Anterior cingulate cortex (tissue), 58 donors: ENCODE results near the gene ATXN1L.
"Not testable (repeated sequence)": the region's sequence is repeated elsewhere in the genome, so short reads cannot be mapped to it uniquely, and the experiment has no call there.

Source experiments
- DNase-seq, 58 donors: peaks; one replicate each; lab custom pipeline; 2025; lab: John Stamatoyannopoulos, UW

ATXN1L gene, protein sequence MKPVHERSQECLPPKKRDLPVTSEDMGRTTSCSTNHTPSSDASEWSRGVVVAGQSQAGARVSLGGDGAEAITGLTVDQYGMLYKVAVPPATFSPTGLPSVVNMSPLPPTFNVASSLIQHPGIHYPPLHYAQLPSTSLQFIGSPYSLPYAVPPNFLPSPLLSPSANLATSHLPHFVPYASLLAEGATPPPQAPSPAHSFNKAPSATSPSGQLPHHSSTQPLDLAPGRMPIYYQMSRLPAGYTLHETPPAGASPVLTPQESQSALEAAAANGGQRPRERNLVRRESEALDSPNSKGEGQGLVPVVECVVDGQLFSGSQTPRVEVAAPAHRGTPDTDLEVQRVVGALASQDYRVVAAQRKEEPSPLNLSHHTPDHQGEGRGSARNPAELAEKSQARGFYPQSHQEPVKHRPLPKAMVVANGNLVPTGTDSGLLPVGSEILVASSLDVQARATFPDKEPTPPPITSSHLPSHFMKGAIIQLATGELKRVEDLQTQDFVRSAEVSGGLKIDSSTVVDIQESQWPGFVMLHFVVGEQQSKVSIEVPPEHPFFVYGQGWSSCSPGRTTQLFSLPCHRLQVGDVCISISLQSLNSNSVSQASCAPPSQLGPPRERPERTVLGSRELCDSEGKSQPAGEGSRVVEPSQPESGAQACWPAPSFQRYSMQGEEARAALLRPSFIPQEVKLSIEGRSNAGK

GRCh38 chr16:71845639-71846430, at the start of gene ATXN1L:
Gene ATXN1L, plus strand, starts transcription at chr16:71845976. Its CDS starts 3,765 bp downstream, at chr16:71849741.
- peak; percentile 22 to 91 (median 80) for DNase-seq

DNA sequence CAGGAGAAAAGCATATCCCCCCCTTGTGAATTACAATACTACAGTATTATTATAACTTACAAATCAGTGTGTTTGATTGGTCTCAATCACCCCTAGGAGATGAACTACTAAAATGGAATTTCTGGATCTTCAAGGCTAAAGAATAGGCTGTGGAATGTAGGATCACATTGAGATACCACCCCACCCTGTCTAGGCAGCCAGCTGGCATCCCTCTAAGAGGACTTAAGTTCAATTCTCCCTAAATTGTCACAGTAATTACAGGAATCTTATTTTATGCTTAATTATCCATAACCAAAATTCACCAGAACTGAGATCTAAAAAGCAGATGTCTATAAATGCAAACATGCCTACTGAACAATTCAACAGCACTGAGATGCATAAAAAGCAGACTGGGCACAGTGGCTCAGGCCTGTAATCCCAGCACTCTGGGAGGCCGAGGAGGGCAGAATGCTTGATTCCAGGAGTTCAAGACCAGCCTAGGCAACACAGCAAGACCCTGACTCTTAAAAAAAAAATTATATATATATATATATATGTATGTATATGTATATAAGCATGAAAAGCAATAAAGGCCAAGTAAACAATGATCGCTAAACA, 49.2 kb upstream of the ATXN1L start:
- no peak for DNase-seq

DNA sequence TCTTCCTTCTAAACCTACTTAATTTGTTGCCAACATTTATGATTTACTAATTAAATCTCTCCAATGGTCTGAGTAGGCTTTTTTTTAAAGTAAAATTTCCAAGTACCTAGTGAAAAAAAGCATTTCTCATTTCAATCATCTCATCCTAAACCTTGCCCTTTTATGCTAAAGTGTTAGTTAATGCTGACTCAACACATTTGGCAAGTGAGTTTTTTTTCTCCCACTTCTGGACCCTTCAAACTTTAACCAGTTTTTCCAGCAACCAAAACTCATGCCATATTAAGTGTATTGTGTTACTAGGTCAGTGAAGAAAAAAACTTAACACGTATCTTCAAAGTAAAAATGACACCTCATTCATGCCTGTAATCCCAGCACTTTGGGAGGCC, 42.5 kb upstream of the ATXN1L start:
- no peak for DNase-seq

DNA sequence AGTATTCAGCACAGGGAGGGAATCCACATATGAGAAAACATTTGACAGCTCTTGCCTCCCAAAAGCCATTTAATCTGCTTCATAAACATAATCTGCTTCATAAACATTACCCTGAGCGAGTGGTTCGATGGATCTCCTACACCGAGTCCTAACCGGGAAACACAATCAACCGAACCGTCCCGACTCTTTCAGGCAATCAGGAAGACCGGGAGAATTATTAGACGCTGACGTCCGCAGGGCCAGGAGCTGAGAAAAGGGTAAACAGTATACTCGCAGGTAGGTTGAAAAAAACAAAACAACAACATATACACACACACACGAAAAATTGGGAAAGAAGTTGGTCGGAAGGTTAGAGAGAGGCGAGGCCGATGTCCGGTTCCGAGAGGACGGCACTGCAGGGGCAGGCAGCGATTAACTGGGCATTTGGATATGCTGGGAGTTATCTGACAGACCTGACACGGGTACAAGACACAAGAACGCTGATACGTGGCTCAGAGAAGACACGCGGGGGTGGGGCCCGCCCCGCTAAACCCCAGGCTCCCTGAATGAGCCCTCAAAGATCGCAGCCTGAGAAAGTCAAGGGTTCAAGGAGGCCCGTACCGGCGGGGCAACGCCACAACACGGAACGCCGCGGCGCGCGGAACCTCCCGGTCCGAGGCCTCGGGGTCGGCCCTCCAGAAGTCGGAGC, 37.7 kb upstream of the ATXN1L start:
- DNase-seq: peak in 7 of 58 donors; percentile 22 to 65 (median 46)

DNA sequence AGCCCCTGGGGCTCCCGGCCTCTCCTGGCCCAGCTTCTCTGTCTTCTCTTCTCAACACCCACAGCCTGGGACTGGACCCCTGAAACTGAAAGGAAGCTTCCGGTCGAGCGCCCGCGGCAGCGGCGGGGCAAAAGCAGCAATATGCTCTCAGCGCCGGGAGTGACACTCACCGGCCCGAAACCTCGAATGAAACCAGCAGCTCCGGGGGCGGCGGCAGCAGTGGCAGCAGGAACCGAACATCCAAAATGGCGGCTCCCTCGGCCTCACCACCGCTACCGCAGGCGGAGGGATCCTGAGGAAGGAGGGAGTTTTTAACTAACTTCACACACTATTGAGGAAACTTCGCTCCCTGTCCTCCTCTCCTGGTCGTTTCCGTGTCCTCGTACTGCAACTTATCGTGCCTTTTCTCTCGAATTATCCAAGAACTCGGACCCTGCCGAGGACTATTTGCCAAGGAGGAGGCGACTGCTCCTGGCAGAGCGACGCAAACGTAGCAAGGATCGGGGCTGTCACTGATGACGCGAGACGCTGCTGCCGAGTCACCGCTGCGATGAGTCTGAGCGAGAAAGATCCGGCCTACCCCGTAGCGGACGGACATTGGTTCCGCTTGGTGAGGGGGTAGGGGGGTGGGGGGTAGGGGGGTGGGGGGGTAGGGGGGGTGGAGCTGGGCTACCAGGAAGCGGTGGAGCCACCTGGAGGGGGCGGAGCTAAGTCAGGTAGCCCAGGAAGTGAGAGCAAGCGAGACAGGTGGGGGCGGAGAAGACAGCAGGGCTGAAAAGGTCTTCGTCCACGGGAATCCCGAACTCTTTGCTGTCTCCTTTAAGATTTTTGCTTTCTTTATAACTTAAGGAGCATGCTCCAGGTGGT, 37.0 kb upstream of the ATXN1L start, which contains the start of gene AP1G1:
TSS of gene AP1G1 (minus strand) at position 242 of the 867 bp plus-strand sequence. CDS start 19,355 bp downstream, outside the sequence.
- peak; percentile 67 to 96 (median 90) for DNase-seq

- DNase-seq: not testable (repeated sequence)
These were observed 35.6 kb upstream of the ATXN1L start for GRCh38 chr16:71810155-71810530.

- DNase-seq: no peak
These were observed 34.4 kb upstream of the ATXN1L start for GRCh38 chr16:71811261-71811803.

DNA sequence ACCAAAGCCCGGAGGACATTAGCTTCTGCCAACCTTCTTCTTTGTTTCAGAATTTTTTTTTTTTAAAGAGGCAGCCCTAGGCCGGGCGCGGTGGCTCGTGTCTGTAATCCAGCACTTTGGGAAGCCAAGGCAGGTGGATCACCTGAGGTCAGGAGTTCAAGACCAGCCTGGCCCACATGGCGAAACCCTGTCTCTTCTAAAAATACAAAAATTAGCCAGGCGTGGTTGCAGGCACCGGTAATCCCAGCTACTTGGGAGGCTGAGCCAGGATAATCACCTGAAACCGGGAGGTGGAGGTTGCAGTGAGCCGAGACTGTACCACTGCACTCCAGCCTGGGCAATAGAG, 28.6 kb upstream of the ATXN1L start:
- not testable (repeated sequence) for DNase-seq

DNA sequence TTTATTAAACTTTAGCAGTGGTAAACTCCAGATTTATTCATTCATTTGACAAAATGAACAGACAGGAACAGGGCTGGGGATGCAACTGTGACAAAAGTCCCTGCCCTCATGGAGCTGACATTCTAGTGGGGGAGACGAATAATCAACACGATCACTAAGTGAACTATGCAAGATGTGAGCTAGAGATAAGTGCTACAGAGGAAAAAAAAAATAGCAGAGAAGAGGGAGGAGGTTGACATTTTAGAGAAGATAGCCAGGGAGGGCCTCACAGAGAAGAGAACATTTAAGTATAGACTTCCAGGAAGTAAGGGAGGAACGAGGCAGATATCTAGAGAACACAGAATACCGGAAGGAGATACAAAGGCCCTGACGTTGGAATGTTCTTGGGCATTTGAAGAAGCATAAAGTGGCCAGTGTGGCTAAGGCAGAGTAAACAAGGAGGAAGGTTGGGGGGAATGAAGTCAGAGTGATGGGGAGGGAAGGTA, 19.2 kb upstream of the ATXN1L start:
- no peak for DNase-seq

DNA sequence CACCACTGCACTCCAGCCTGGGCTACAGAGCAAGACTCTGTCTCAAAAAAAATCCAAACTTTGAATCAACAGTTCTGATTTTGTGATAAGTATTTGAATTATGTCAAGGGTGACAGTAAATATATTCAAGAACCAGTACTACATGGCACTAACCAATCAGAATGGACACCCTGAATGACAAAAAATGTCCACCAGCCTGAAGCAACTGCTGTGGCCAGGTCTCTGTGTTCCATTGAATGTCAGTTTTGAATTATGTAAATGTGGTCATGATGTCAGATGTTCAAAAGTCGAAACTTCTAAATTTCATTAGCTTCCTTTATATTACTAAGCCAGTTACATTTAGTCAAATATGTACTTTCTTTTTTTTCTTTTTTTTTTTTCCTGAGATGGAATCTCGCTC, 15.4 kb upstream of the ATXN1L start:
- DNase-seq: no peak

GRCh38 chr16:71831698-71832097, 14.1 kb upstream of the ATXN1L start:
- DNase-seq: not testable (repeated sequence)

- DNase-seq: not testable (repeated sequence)
These were observed 13.7 kb upstream of the ATXN1L start for GRCh38 chr16:71832112-71832511.

DNA sequence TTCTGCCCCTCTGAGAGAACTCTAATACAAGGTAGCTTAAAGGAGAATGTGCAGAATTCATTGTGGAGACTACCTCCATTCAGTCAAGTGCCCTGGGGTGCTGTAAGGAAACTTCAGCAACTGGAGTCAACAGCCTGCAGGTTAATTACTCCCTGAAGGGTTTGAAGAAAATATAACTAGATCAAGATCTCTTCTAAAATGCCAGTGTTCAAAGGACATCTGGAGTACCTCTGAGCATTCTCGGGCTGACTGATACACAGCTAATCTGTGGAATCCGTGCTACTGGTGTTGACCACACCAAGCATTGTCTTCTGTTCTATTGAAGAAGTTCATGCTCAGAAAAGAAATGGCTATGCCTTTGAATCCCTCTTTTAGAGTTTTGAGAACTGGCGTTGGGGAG, 11.5 kb upstream of the ATXN1L start:
- DNase-seq: no peak

DNA sequence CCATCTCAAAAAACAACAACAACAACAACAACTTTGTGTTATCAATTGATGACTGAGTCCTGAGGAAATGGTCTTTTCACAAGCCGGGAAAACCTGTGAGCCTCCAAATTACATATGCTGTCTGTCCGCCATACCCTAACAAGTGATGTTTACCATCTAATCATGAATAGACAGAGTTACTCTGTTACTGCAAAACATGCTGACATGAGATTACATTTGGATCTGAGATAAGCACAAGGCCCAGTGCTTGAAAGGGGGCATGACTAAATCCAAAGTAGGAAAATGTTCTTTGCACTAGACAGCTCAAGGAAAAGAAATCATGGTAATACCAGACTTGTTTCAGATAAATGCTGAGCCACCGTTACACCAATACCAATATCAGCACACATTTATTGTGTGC, 8.6 kb upstream of the ATXN1L start:
- no peak for DNase-seq

- DNase-seq: no peak
These were observed 5.7 kb upstream of the ATXN1L start for GRCh38 chr16:71840052-71840451.

DNA sequence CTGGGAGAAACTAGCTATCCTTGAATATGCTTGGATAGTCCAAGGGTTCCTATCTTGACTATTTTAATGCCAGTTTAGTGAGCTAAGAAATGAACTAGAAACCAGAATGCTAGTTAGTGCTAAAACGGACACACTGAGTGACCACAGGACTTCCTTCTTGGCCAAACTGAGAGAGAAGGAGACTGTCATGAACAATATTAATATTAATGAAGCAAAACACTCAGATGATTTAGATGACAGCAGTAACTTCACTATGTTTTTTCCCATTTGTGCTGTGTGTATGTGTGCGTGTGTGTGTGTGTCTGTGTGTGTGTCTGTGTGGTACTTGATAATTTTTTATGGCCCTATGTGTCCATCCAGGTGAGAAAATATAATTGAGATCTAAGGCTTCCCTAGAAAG, 2.2 kb upstream of the ATXN1L start:
- no peak for DNase-seq

GRCh38 chr16:71846431-71846830, 655 bp downstream of the ATXN1L start:
- peak in 4 of 58 donors; percentile 11 to 33 (median 24) for DNase-seq

DNA sequence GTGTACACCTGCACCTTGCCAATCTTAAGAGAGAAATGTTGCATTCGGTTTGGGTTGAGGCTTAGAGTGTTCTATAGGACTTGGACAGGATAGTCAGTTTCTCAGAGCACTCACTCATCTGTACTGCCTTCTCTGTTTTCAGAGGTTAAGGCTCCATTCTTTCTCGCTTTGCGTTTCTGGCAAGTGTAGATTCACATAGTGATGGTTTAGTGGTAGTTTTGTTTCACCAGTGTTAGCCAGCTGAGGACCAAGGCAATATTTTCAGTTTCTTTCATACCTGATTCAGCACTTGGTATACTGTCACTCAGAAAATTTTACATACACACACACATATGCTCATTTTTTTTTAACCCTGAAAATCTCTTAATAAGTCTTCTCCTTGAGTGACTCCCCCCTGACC, 1.3 kb downstream of the ATXN1L start:
- DNase-seq: no peak

DNA sequence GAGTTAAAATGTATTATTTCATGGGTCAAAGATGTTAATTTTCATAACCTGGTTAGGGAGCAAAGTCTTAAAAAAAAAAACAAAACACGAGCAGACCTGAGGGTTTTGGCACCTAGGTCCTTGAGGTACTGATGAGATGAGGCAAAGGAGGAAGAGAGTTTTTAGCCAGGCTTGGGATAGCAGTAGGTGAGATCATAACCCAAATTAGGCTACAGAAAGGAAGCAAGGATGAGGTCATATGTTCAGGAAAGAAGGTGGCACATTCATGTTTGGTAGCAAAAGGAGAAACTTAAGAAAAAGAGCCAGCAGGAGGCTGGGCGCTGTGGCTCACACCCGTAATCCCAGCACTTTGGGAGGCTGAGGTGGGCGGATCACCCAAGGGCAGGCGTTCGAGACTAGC, 2.8 kb downstream of the ATXN1L start:
- no peak for DNase-seq
